WI38 (cell line): ENCODE data around the gene HS3ST3A1.

Source experiments
- H3K4me3 ChIP-seq: 2 replicates; pipeline ENCODE4 v1.5.1; 2011; ENCODE audit warnings: low read depth, mild to moderate bottlenecking, control low read depth, low read length
- TF ChIP-seq, protein P1 (sequence below): IDR thresholded peaks from 2 replicates; pipeline ENCODE4 v1.5.1; 2012; ENCODE audit warnings: low read depth, mild to moderate bottlenecking, control low read depth, low read length

Gene HS3ST3A1

DNA sequence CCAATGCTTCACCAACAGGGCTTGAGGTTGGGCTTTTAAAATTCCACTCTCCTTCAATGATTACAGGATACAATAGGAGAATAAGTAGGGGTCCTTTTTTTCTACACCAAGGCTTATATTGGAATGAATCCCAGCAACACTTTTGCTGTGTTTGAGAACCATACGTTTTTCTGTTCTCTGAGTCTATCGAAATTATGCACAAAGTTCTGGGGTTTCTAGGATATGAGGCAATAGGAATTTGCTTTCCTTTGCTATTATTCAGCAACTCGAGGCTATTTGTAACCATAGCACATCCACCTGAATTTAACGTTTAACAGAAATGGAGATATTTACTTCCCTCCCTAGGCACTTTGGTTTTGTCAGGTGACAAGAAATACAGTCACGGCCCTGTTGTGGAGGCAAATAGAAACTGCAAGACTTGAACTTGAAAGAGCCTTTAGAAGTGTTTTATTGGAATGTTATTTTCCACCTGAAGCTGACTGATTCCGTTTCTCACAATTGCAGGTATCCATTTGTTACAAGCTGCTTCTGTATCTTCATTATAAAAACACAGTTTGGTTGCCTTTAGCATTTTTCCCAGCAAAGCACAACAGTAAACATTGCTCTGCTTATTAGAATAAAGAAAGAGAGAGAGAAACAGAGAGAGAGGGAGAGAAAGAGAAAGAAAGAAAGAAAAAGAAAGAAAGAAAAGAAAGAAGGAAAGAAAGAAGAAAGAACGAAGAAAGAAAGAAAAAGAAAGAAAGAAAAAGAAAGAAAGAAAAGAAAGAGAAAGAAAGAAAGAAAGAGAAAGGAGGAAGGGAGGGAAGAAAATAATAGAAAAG is 109.6 kb downstream of the HS3ST3A1 start:
- TF ChIP-seq, protein P1, sequence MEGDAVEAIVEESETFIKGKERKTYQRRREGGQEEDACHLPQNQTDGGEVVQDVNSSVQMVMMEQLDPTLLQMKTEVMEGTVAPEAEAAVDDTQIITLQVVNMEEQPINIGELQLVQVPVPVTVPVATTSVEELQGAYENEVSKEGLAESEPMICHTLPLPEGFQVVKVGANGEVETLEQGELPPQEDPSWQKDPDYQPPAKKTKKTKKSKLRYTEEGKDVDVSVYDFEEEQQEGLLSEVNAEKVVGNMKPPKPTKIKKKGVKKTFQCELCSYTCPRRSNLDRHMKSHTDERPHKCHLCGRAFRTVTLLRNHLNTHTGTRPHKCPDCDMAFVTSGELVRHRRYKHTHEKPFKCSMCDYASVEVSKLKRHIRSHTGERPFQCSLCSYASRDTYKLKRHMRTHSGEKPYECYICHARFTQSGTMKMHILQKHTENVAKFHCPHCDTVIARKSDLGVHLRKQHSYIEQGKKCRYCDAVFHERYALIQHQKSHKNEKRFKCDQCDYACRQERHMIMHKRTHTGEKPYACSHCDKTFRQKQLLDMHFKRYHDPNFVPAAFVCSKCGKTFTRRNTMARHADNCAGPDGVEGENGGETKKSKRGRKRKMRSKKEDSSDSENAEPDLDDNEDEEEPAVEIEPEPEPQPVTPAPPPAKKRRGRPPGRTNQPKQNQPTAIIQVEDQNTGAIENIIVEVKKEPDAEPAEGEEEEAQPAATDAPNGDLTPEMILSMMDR: no peak
- H3K4me3 ChIP-seq: no peak overlapping the region

DNA sequence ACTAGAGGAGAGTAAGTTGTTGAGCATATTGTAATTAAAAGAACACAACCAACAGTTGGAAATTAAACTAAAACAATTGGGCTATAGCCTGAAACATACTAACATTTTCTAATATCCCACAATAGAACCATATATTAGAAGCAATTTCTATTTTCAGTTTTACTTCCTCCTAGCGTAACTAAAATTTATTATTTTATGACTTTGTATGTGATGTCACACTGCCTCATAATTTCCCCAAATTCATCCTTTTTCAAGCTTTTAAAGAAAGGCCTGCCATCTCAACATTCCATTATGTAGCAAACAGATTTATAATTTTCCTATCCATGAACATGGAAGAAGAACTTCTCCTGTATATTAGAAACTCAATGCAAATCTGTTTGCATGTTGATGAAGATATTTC is 110.2 kb downstream of the HS3ST3A1 start:
- no peak overlapping the region for H3K4me3 ChIP-seq
- TF ChIP-seq, protein P1: no peak

DNA sequence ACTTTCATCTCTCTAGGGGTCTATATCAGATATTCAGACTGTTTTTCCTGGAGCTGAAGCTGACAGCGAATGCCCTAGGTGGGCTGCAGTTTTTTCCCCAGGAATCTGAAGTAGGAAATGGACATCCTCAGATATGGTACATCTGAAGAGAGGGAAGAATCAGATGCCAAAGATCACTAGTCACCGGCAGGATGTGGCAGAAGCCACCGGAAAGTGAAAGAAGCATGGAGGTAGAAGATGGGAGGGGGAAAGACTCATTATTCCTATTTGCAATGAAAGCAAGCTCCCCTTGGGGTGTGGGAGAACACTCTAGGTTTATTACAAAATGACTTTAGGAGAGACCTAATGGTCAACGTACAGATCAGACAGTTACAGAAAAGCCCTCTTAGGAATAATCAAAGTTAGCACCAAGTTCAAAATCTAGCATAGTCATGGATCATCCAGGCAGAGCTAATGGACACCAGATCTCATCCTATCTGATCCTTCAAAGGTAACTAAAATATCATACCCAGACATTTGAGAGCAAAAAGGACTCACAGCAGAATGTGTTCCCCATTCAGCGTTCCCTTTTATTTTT is 110.7 kb downstream of the HS3ST3A1 start:
- TF ChIP-seq, protein P1: no peak
- H3K4me3 ChIP-seq: no peak overlapping the region

DNA sequence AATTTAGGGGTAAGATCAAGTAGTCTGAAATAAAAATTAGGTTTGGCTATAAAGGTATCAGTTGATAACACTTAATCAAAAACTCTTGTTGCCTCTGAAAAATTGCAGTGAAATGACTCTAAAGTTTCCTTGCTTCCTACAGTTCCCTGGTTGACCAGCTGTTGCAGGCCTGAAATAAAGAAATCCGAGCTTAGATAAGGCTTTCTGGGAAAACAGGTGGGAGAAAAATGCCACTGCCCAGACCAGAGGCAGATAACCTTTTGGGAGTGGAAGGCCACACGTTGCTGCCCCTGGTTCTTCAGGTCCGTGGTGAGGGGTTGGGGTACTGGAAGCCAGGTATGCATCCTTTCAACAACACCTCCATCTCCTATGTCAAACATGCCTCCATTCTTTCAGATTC is 111.3 kb downstream of the HS3ST3A1 start:
- H3K4me3 ChIP-seq: no peak overlapping the region
- TF ChIP-seq, protein P1: no peak

DNA sequence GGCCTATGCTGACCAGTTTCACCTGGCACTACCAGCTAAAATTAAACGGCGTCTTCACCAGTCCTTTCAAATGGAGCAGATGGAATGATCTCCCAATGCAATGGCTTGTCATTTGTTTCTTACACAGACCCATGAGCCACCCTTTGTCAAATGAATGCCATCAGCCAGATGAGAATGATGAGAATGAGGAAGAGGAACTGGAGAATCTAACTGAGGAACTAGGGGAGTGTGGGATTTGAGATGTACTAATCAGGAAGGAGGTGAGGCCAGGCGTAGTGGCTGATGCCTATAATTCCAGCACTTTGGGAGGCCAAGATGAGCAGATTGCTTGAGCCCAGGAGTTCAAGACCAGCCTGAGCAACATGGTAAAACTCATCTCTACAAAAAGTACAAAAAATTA is 116.4 kb downstream of the HS3ST3A1 start:
- no peak overlapping the region for H3K4me3 ChIP-seq
- TF ChIP-seq, protein P1: no peak

DNA sequence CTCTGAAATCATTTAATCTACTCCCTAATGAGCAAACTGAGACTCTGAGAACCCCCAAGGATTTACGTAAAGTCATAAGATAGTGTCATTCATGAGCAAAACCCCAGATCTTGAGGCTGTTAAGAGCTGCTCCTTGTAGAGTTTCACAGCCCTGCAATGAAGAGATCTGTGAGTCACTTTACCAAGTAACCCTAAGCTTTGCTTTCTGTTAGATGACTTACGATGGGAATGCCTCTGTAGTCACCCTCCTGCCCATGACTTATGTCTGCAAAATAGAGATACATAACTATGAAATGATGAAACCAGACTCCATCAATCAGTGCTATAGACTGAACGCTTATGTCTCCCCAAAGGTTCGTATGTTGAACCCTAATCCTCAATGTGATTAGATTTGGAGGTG is 117.7 kb downstream of the HS3ST3A1 start:
- no peak overlapping the region for H3K4me3 ChIP-seq
- TF ChIP-seq, protein P1: no peak

DNA sequence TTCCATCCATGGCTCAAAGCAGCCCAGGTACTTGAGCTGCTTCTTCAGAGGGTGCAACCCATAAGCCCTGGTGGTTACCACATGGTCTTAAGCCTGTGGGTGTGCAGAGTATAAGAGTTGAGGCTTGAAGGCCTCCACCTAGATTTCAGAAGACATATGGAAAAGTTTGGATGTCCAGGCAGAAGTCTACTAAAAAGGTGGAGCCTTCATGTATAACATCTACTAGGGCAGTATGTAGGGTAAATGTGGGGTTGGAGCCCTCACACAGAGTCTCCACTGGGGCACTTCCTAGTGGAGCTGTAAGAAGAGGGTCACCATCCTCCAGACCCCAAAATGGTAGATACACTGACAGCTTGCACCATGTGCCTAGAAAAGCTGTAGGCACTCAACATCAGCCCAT is 120.9 kb downstream of the HS3ST3A1 start:
- TF ChIP-seq, protein P1: no peak
- H3K4me3 ChIP-seq: no peak overlapping the region
